Tibial nerve (tissue), 3 donors: ENCODE data around the gene OR5K3.

Experiments
- POLR2A ChIP-seq, 2 donors: fragments of 450-650 bp; IDR thresholded peaks; one replicate each; pipeline ENCODE4 v1.6.1; 2017; ENCODE audit warnings: antibody characterized with exemption in 2 of 2, mild to moderate bottlenecking in 2 of 2, moderate library complexity in 2 of 2
- TF ChIP-seq, protein P1 (sequence below), 5 experiments: fragments of 200-600 bp in 3 of 5; fragments of 450-650 bp in 2 of 5; sonication (generic) in 3 of 5; IDR thresholded peaks; one replicate each; pipeline ENCODE4 v1.5.1; 2016 to 2019; ENCODE audit warnings: antibody characterized with exemption in 5 of 5, mild to moderate bottlenecking in 3 of 5, moderate library complexity in 2 of 5

DNA sequence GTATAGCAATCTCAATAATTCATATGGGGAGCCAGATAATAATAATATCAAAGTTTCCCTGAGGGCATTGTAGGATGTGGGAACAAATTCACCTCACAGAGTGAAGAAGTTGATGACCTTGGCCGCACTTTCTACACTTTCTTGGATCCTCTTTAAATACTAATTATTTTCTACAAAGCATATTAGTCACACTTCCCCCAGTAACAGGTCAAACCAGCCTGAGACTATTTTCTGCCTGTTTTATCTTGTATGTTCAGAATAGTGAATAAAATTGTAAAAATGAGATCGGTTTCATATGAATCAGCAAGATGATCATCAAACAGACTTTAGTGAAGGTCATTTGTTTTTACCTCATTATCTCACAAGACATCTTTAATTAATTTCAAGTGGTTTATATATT lies 2.3 kb upstream of the OR5K3 start:
- TF ChIP-seq, protein P1, sequence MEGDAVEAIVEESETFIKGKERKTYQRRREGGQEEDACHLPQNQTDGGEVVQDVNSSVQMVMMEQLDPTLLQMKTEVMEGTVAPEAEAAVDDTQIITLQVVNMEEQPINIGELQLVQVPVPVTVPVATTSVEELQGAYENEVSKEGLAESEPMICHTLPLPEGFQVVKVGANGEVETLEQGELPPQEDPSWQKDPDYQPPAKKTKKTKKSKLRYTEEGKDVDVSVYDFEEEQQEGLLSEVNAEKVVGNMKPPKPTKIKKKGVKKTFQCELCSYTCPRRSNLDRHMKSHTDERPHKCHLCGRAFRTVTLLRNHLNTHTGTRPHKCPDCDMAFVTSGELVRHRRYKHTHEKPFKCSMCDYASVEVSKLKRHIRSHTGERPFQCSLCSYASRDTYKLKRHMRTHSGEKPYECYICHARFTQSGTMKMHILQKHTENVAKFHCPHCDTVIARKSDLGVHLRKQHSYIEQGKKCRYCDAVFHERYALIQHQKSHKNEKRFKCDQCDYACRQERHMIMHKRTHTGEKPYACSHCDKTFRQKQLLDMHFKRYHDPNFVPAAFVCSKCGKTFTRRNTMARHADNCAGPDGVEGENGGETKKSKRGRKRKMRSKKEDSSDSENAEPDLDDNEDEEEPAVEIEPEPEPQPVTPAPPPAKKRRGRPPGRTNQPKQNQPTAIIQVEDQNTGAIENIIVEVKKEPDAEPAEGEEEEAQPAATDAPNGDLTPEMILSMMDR (IDR thresholded peaks at IDR 0.05): no peak
- no peak for TF ChIP-seq POLR2A (IDR thresholded peaks at IDR 0.05)
